K562 (cell line): ENCODE results near the gene NECAP2. TPM values are rescaled to one million over a fixed set of nuclear protein-coding genes. Genes with fewer than 3 reads are reported as not detected.

Source experiments
- ARID2 ChIP-seq: fragments of 450-650 bp; IDR thresholded peaks from 2 replicates; pipeline ENCODE4 v1.6.1; 2017; ENCODE audit warnings: antibody characterized with exemption, mild to moderate bottlenecking
- ARID3B ChIP-seq: fragments of 250-450 bp; sonication (Bioruptor Pico); IDR thresholded peaks from 2 replicates; pipeline ENCODE4 v1.4.0; 2020; ENCODE audit warnings: borderline replicate concordance
- ELF4 ChIP-seq: fragments of 450-650 bp; formaldehyde crosslinking; IDR thresholded peaks from 2 replicates; pipeline ENCODE4 v1.4.0; 2022; ENCODE audit warnings: missing genetic modification characterization
- FOXK2 ChIP-seq, 2 experiments: fragments of 450-650 bp; IDR thresholded peaks in 1 of 2; conservative IDR thresholded peaks in 1 of 2; 2 replicates each; pipeline ENCODE4 v1.6.1; 2016; ENCODE audit warnings: low read depth in 2 of 2, mild to moderate bottlenecking in 1 of 2
- HDAC8 ChIP-seq: fragments of 450-650 bp; IDR thresholded peaks from 2 replicates; pipeline ENCODE4 v1.6.1; 2016; ENCODE audit warnings: mild to moderate bottlenecking, missing genetic modification characterization, moderate library complexity, missing compliant biosample characterization
- HNRNPK ChIP-seq: fragments of 200-400 bp; formaldehyde crosslinking; IDR thresholded peaks from one replicate; pipeline ENCODE4 v1.6.1; 2018; ENCODE audit warnings: mild to moderate bottlenecking, low read depth, low read length; ENCODE audit not compliant: poor library complexity, severe bottlenecking
- KAT7 ChIP-seq: sonication (generic); formaldehyde crosslinking; IDR thresholded peaks from 2 replicates; pipeline ENCODE4 v1.8.0; 2022; ENCODE audit warnings: missing genetic modification reagents, mild to moderate bottlenecking, borderline replicate concordance
- MAFK ChIP-seq: IDR thresholded peaks from 2 replicates; pipeline ENCODE4 v1.6.1; 2011; ENCODE audit warnings: low read length, improper control_type of control experiment
- NFE2 ChIP-seq: IDR thresholded peaks from 2 replicates; pipeline ENCODE4 v1.6.1; 2014; ENCODE audit warnings: antibody characterized with exemption, low read depth
- NR2C1 ChIP-seq, 2 experiments: fragments of 450-650 bp; IDR thresholded peaks; 2 replicates each; pipeline ENCODE4 v1.6.1; 2017; ENCODE audit warnings: mild to moderate bottlenecking in 2 of 2, antibody characterized with exemption in 1 of 2, inconsistent platforms in 1 of 2, missing compliant biosample characterization in 1 of 2, missing genetic modification characterization in 1 of 2
- OTX1 ChIP-seq: fragments of 450-650 bp; formaldehyde crosslinking; IDR thresholded peaks from 2 replicates; pipeline ENCODE4 v1.4.0; 2022; ENCODE audit warnings: mild to moderate bottlenecking
- PTTG1 ChIP-seq: fragments of 450-650 bp; IDR thresholded peaks from 2 replicates; pipeline ENCODE4 v1.6.1; 2016; ENCODE audit warnings: low read depth, mild to moderate bottlenecking, missing genetic modification characterization, missing compliant biosample characterization
- RNF2 ChIP-seq: sonication (generic); IDR thresholded peaks from 2 replicates; pipeline ENCODE4 v1.6.1; 2016
- SRSF7 ChIP-seq: fragments of 200-400 bp; formaldehyde crosslinking; optimal IDR thresholded peaks from 2 replicates; pipeline ENCODE3; 2017; ENCODE audit warnings: mild to moderate bottlenecking, low read depth, low read length
- YY1 ChIP-seq, 3 experiments: IDR thresholded peaks; 2 replicates each; pipeline ENCODE4 v1.6.1; 2011; ENCODE audit warnings: low read length in 2 of 3, mild to moderate bottlenecking in 2 of 3, moderate library complexity in 2 of 3, borderline replicate concordance in 1 of 3, control low read depth in 1 of 3, low read depth in 1 of 3; ENCODE audit not compliant: insufficient read depth in 3 of 3, insufficient replicate concordance in 2 of 3, control insufficient read depth in 1 of 3, insufficient read length in 1 of 3; ENCODE audit errors: extremely low read depth in 1 of 3
- ZBTB9 ChIP-seq: fragments of 450-650 bp; formaldehyde crosslinking; IDR thresholded peaks from 2 replicates; pipeline ENCODE4 v1.4.0; 2020; ENCODE audit warnings: mild to moderate bottlenecking, moderate library complexity
- ZC3H4 ChIP-seq: sonication (generic); formaldehyde crosslinking; IDR thresholded peaks from 2 replicates; pipeline ENCODE4 v1.9.0; 2021; ENCODE audit warnings: missing genetic modification reagents, borderline replicate concordance
- ZFP36 ChIP-seq: fragments of 150-350 bp; IDR thresholded peaks from 2 replicates; pipeline ENCODE4 v1.6.1; 2018; ENCODE audit warnings: low read length, low read depth; ENCODE audit not compliant: partially characterized antibody
- ZFX ChIP-seq: sonication (generic); formaldehyde crosslinking; IDR thresholded peaks from 2 replicates; pipeline ENCODE4 v1.8.0; 2022; ENCODE audit warnings: mild to moderate bottlenecking, missing genetic modification reagents, moderate library complexity
- polyA plus RNA-seq, 8 experiments: library from polyadenylated mRNA; depleted of rRNA in 4 of 8; stranded (reverse) in 5 of 8; unstranded in 3 of 8; fragments of >200 nt; fragmentation: Nextera tagmentation in 2 of 8; fragmentation: Illumina TruSeq in 1 of 8; extraction: Ambion mirVana in 2 of 8; extraction: Trizol in 1 of 8; gene quantifications; 2 replicates each; pipeline versions ENCODE4 v1.2.1 to v1.2.3, GENCODE V29; 2011 to 2014; ENCODE audit warnings: inconsistent platforms in 1 of 8, missing spikeins in 1 of 8
- total RNA-seq, 7 experiments: library from RNA; depleted of rRNA in 6 of 7; stranded (reverse); fragments of >200 nt in 6 of 7; fragmentation: Illumina TruSeq in 2 of 7; extraction: Trizol in 2 of 7; gene quantifications; 2 replicates each; pipeline versions ENCODE4 v1.2.1 to v1.2.3, GENCODE V29; 2011 to 2021; ENCODE audit warnings: low replicate concordance in 1 of 7
- TF ChIP-seq, protein P1 (sequence below), 2 experiments: fragments of 200-800 bp in 1 of 2; sonication (Bioruptor generic) in 1 of 2; sonication (generic) in 1 of 2; formaldehyde crosslinking in 1 of 2; IDR thresholded peaks in 1 of 2; conservative IDR thresholded peaks in 1 of 2; 2 replicates each; pipeline versions ENCODE4 v1.5.0 to v1.6.1; 2016 to 2020; ENCODE audit warnings: missing compliant biosample characterization in 1 of 2, missing genetic modification characterization in 1 of 2, missing genetic modification reagents in 1 of 2
- TF ChIP-seq, protein P2 (sequence below): fragments of 200-800 bp; sonication (Bioruptor generic); IDR thresholded peaks from 2 replicates; pipeline ENCODE4 v1.6.1; 2017; ENCODE audit warnings: missing genetic modification characterization, missing compliant biosample characterization

Gene NECAP2
- total and polyA plus RNA-seq, 9 of the 15 experiments (the other 6 are each of a cell fraction or from before 2014, with no cell fraction given): 22.7 to 107 (median 79.2) TPM

DNA sequence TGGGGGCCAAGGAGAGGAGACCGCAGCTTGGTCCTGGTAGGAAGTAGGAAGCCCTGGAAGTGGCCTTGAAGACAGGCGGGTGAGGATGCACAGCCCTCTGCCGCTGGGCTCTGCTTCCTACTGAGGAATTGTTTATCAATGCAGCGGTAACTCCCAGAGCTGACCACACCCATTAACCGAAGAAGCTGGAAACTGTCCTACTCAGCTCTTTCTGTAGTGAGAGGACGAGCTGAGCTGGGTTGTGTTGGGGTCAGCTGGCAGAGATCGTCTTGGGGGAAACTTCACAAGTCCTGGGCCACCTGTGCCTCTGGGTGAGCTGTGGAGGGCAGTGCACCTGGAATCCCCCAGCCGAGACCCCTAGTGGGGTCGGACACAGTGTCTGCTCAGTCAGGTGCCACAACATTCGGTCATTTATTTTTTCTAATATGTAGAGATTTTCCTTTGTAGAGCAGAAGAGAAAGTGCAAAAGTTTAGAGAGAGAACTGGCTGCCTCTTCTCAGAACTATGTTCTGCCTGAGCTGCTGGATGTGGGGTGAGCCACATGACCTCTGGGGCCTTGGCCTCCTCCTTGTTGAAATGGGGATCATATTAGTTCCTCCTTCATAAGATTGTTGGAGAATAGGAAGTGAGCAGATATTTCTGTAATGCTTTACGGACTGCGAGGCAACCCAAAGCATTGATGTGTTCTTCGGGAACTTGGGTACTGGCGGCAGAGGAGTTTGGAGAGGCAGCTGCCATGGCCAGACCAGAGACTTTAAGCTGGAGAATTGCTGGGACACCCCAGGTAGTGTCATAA, 3.6 kb downstream of the NECAP2 start (continued):
- no peak for TF ChIP-seq ZBTB9 (CRISPR knock-in tag)
- no peak for TF ChIP-seq NR2C1 (IDR thresholded peaks at IDR 0.05)
- TF ChIP-seq NR2C1 (tag; IDR thresholded peaks at IDR 0.05): no peak
- TF ChIP-seq KAT7 (CRISPR knock-in tag): peak; percentile 73; the same call in 1 of the 2 replicates
- TF ChIP-seq ARID2: no peak
- no peak for TF ChIP-seq RNF2
- peak; percentile 6; the same call in 1 of the 2 replicates for TF ChIP-seq ZFX (CRISPR knock-in tag)
- TF ChIP-seq ELF4 (CRISPR knock-in tag): no peak
- peak in 1 of 3 experiments; percentile 16 for TF ChIP-seq YY1 (IDR thresholded peaks at IDR 0.05; ENCODE audit: borderline replicate concordance in 1 of 3, control insufficient read depth in 1 of 3, extremely low read depth in 1 of 3, insufficient read depth in 3 of 3, insufficient read length in 1 of 3, insufficient replicate concordance in 2 of 3, low read depth in 1 of 3, low read length in 2 of 3)
- TF ChIP-seq, protein P1, sequence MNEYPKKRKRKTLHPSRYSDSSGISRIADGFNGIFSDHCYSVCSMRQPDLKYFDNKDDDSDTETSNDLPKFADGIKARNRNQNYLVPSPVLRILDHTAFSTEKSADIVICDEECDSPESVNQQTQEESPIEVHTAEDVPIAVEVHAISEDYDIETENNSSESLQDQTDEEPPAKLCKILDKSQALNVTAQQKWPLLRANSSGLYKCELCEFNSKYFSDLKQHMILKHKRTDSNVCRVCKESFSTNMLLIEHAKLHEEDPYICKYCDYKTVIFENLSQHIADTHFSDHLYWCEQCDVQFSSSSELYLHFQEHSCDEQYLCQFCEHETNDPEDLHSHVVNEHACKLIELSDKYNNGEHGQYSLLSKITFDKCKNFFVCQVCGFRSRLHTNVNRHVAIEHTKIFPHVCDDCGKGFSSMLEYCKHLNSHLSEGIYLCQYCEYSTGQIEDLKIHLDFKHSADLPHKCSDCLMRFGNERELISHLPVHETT (CRISPR knock-in tag; conservative IDR thresholded peaks at IDR 0.05 in 1 of 2, IDR thresholded peaks at IDR 0.05 in 1 of 2): 0 out of 4 replicates have a peak, but pooled peaks of 1 of the 2 experiments have one; percentile 37
- no peak for TF ChIP-seq NFE2
- TF ChIP-seq HNRNPK: no peak
- TF ChIP-seq PTTG1: no peak
- TF ChIP-seq SRSF7: no peak
- TF ChIP-seq, protein P2, sequence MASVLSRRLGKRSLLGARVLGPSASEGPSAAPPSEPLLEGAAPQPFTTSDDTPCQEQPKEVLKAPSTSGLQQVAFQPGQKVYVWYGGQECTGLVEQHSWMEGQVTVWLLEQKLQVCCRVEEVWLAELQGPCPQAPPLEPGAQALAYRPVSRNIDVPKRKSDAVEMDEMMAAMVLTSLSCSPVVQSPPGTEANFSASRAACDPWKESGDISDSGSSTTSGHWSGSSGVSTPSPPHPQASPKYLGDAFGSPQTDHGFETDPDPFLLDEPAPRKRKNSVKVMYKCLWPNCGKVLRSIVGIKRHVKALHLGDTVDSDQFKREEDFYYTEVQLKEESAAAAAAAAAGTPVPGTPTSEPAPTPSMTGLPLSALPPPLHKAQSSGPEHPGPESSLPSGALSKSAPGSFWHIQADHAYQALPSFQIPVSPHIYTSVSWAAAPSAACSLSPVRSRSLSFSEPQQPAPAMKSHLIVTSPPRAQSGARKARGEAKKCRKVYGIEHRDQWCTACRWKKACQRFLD (CRISPR knock-in tag): no peak
- peak; percentile 58 for TF ChIP-seq ZFP36
- TF ChIP-seq MAFK: peak; percentile 88
- no peak for TF ChIP-seq OTX1 (CRISPR knock-in tag)
- no peak for TF ChIP-seq ZC3H4 (CRISPR knock-in tag)
- no peak for TF ChIP-seq FOXK2 (conservative IDR thresholded peaks at IDR 0.05 in 1 of 2, IDR thresholded peaks at IDR 0.05 in 1 of 2; ENCODE audit: low read depth in 2 of 2)
- no peak for TF ChIP-seq ARID3B (CRISPR knock-in tag)
- no peak for TF ChIP-seq HDAC8 (tag)
